ENCODE results near the gene SMAD3. TPM values are rescaled to one million over a fixed set of nuclear protein-coding genes. Genes with fewer than 3 reads are reported as not detected.

The SMAD3 gene
- total RNA-seq, 1 experiment from 2014 or later = 89.2 TPM

DNA sequence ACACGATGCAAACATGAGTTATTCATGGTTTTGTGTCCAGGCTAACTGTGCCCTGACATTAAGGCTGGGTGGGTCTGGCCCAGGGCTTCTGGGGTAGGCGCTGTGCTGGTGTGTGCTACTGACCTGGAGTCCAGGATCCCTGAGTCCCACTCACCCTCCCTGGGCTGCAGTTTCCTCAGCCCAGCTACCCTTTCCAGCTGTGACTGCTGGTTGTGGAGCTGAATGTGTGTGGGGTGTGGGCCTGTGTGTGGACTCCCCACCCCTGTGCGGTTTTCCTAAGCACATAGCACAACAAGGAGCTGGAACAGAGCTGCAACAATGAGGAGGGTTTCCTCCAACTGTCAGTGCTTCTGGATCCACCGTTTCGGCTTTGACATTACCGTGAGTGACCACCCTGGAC lies 38.0 kb downstream of the SMAD3 start:
- TF ChIP-seq, protein P1, sequence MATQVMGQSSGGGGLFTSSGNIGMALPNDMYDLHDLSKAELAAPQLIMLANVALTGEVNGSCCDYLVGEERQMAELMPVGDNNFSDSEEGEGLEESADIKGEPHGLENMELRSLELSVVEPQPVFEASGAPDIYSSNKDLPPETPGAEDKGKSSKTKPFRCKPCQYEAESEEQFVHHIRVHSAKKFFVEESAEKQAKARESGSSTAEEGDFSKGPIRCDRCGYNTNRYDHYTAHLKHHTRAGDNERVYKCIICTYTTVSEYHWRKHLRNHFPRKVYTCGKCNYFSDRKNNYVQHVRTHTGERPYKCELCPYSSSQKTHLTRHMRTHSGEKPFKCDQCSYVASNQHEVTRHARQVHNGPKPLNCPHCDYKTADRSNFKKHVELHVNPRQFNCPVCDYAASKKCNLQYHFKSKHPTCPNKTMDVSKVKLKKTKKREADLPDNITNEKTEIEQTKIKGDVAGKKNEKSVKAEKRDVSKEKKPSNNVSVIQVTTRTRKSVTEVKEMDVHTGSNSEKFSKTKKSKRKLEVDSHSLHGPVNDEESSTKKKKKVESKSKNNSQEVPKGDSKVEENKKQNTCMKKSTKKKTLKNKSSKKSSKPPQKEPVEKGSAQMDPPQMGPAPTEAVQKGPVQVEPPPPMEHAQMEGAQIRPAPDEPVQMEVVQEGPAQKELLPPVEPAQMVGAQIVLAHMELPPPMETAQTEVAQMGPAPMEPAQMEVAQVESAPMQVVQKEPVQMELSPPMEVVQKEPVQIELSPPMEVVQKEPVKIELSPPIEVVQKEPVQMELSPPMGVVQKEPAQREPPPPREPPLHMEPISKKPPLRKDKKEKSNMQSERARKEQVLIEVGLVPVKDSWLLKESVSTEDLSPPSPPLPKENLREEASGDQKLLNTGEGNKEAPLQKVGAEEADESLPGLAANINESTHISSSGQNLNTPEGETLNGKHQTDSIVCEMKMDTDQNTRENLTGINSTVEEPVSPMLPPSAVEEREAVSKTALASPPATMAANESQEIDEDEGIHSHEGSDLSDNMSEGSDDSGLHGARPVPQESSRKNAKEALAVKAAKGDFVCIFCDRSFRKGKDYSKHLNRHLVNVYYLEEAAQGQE (IDR thresholded peaks at IDR 0.05; ENCODE audit: low read depth) = no peak
- TF ChIP-seq ELF1 (IDR thresholded peaks at IDR 0.05; ENCODE audit: borderline replicate concordance, low read depth) = no peak
- no peak for TF ChIP-seq YY1 (IDR thresholded peaks at IDR 0.05; ENCODE audit: extremely low read depth, insufficient replicate concordance, low read depth, low read length)
- TF ChIP-seq JUND (IDR thresholded peaks at IDR 0.05) = no peak
- no peak for TF ChIP-seq ZNF274 (IDR thresholded peaks at IDR 0.05; ENCODE audit: low read depth, low read length)
- TF ChIP-seq POLR2A (IDR thresholded peaks at IDR 0.05; ENCODE audit: borderline replicate concordance, extremely low read depth, insufficient read depth, insufficient read length) = no peak
- TF ChIP-seq EZH2 (IDR thresholded peaks at IDR 0.05) = no peak
- no peak for TF ChIP-seq CBX3 (IDR thresholded peaks at IDR 0.05; ENCODE audit: low read depth)
- TF ChIP-seq CEBPB (IDR thresholded peaks at IDR 0.05; ENCODE audit: low read depth) = no peak
- TF ChIP-seq, protein P2, sequence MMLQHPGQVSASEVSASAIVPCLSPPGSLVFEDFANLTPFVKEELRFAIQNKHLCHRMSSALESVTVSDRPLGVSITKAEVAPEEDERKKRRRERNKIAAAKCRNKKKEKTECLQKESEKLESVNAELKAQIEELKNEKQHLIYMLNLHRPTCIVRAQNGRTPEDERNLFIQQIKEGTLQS (IDR thresholded peaks at IDR 0.05) = no peak
- TF ChIP-seq, protein P3, sequence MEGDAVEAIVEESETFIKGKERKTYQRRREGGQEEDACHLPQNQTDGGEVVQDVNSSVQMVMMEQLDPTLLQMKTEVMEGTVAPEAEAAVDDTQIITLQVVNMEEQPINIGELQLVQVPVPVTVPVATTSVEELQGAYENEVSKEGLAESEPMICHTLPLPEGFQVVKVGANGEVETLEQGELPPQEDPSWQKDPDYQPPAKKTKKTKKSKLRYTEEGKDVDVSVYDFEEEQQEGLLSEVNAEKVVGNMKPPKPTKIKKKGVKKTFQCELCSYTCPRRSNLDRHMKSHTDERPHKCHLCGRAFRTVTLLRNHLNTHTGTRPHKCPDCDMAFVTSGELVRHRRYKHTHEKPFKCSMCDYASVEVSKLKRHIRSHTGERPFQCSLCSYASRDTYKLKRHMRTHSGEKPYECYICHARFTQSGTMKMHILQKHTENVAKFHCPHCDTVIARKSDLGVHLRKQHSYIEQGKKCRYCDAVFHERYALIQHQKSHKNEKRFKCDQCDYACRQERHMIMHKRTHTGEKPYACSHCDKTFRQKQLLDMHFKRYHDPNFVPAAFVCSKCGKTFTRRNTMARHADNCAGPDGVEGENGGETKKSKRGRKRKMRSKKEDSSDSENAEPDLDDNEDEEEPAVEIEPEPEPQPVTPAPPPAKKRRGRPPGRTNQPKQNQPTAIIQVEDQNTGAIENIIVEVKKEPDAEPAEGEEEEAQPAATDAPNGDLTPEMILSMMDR (IDR thresholded peaks at IDR 0.05 in 2 of 3, conservative IDR thresholded peaks at IDR 0.05 in 1 of 3; ENCODE audit: borderline replicate concordance in 1 of 3, insufficient read depth in 1 of 3, low read depth in 2 of 3, low read length in 2 of 3) = no peak
- no peak for TF ChIP-seq SIN3A (IDR thresholded peaks at IDR 0.05; ENCODE audit: low read depth)
- TF ChIP-seq, protein P4, sequence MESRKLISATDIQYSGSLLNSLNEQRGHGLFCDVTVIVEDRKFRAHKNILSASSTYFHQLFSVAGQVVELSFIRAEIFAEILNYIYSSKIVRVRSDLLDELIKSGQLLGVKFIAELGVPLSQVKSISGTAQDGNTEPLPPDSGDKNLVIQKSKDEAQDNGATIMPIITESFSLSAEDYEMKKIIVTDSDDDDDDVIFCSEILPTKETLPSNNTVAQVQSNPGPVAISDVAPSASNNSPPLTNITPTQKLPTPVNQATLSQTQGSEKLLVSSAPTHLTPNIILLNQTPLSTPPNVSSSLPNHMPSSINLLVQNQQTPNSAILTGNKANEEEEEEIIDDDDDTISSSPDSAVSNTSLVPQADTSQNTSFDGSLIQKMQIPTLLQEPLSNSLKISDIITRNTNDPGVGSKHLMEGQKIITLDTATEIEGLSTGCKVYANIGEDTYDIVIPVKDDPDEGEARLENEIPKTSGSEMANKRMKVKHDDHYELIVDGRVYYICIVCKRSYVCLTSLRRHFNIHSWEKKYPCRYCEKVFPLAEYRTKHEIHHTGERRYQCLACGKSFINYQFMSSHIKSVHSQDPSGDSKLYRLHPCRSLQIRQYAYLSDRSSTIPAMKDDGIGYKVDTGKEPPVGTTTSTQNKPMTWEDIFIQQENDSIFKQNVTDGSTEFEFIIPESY (IDR thresholded peaks at IDR 0.05; ENCODE audit: extremely low read depth, insufficient replicate concordance, low read length) = no peak
- no peak for TF ChIP-seq EGR1 (IDR thresholded peaks at IDR 0.05; ENCODE audit: low read depth)
- no peak for TF ChIP-seq FOSL1 (IDR thresholded peaks at IDR 0.05; ENCODE audit: low read depth)
- no peak for TF ChIP-seq RAD21 (IDR thresholded peaks at IDR 0.05; ENCODE audit: low read depth)
- TF ChIP-seq EZH2phosphoT487 (IDR thresholded peaks at IDR 0.05; ENCODE audit: borderline replicate concordance) = no peak
- no peak for TF ChIP-seq TCF7L2 (IDR thresholded peaks at IDR 0.05; ENCODE audit: borderline replicate concordance, extremely low read depth, insufficient read depth, insufficient read length)
- TF ChIP-seq SRF (IDR thresholded peaks at IDR 0.05; ENCODE audit: low read depth) = no peak
- TF ChIP-seq, protein P5, sequence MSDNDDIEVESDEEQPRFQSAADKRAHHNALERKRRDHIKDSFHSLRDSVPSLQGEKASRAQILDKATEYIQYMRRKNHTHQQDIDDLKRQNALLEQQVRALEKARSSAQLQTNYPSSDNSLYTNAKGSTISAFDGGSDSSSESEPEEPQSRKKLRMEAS (IDR thresholded peaks at IDR 0.05) = no peak

More for the DNA sequence above, 38.0 kb downstream of the SMAD3 start:
- Histone ChIP-seq H3K27ac (ENCODE audit: low read depth, low read length) (no peak overlapping the region), H3K4me3 (replicated peaks in 1 of 2; ENCODE audit: low read depth in 1 of 2, low read length in 2 of 2) (no peak overlapping the region), H3K79me2 (ENCODE audit: insufficient read depth, low read length) (peaks cover 94% of the 10 kb centered on the region), H3K9me2 (ENCODE audit: insufficient read depth) (no peaks in the 10 kb centered on the region), H2AFZ (ENCODE audit: low read depth, low read length, poor library complexity, severe bottlenecking) (no peak overlapping the region), H3K9me3 (ENCODE audit: control insufficient read depth in 1 of 2, insufficient read depth in 1 of 2, low read depth in 1 of 2, low read length in 2 of 2) (no peaks in the 10 kb centered on the region), H3K9ac (ENCODE audit: low read length) (peak overlapping the region; percentile 76), H3K36me3 (ENCODE audit: control insufficient read depth in 1 of 2, insufficient read depth in 2 of 2, low read length in 2 of 2) (peaks cover 0 to 13% of the 10 kb centered on the region in 2 experiments; a peak in 1 of 4 replicates), H3K4me2 (ENCODE audit: low read length) (peak overlapping the region; percentile 73; the same call in 1 of the 2 replicates), H4K20me1 (ENCODE audit: insufficient read depth) (no peaks in the 10 kb centered on the region), H3K4me1 (ENCODE audit: control insufficient read depth in 1 of 2, insufficient read depth in 2 of 2, low read length in 2 of 2) (peaks cover 75 to 96% of the 10 kb centered on the region in 2 experiments), H3K27me3 (ENCODE audit: insufficient read depth, low read length) (no peaks in the 10 kb centered on the region)
- intact Hi-C loops (cut with micrococcal nuclease) = loop anchor here (10.0 kb wide), 1 partner anchor 201 kb away; no protein-coding TSS in a partner anchor
- no TSS peak for BruUV-seq (replicated peaks)
- DNase-seq (ENCODE audit: low read depth, low spot score) = no peak
- ChIA-PET POLR2A (interaction anchor here (1.1 to 2.2 kb wide), 3 partner anchors 46 to 55 kb away, joined by 3 to 5 read pairs (median 3); no protein-coding TSS in a partner anchor), RAD21 (ENCODE audit: low non-redundant PET in 1 of 2, low total read pairs in 2 of 2, uncharacterized antibody in 2 of 2, unreplicated experiment in 2 of 2) (interaction anchor here in 1 of 2 experiments (0.8 kb wide), 1 partner anchor 47 kb away, joined by 3 read pairs; no protein-coding TSS in a partner anchor), CTCF (no interaction called here)
- ATAC-seq = no peak
